B cell (primary cell): ENCODE data around the gene ZC3H7B. TPM values are rescaled to one million over a fixed set of nuclear protein-coding genes. Genes with fewer than 3 reads are reported as not detected.

ENCODE experiments used
- ATAC-seq: fragments of 200-7000 bp; cut with Tn5 transposase; one replicate; pipeline ENCODE4 v1.10.0; 2021; ENCODE audit warnings: low read depth, mild to moderate bottlenecking, moderate number of reproducible peaks, moderate library complexity
- CTCF ChIA-PET: fragments of 350-600 bp; sonication (Branson Sonifier 250); formaldehyde crosslinking; loops from one replicate; lab custom pipeline; 2021; ENCODE audit warnings: antibody characterized with exemption, inconsistent platforms; lab: Charles Lee
- POLR2A ChIA-PET: fragments of 350-600 bp; sonication (Branson Sonifier 250); formaldehyde crosslinking; loops from one replicate; lab custom pipeline; 2021; ENCODE audit warnings: antibody characterized with exemption; lab: Charles Lee
- DNase-seq: peaks from one replicate; pipeline ENCODE4 v3.0.0; 2013
- H2AFZ ChIP-seq: 2 replicates; pipeline ENCODE4 v1.6.1; 2012; ENCODE audit warnings: mild to moderate bottlenecking, low read depth, low read length; ENCODE audit not compliant: insufficient read depth, poor library complexity, severe bottlenecking
- H3K27ac ChIP-seq, 2 donors: 1 replicate in 1 of 2; 2 replicates in 1 of 2; pipeline ENCODE4 v1.5.1; 2012 to 2013; ENCODE audit warnings: low read length in 2 of 2, mild to moderate bottlenecking in 2 of 2, moderate library complexity in 1 of 2
- H3K27me3 ChIP-seq, 4 experiments: fragments of 200-600 bp in 1 of 4; sonication (generic) in 1 of 4; replicated peaks in 1 of 4; 1 replicate in 2 of 4; 2 replicates in 2 of 4; pipeline versions ENCODE4 v1.6.1 to v1.7.0; 2013 to 2016; ENCODE audit warnings: low read length in 3 of 4, mild to moderate bottlenecking in 2 of 4, mixed read lengths in 1 of 4, moderate library complexity in 1 of 4; ENCODE audit not compliant: insufficient read depth in 4 of 4, control insufficient read depth in 3 of 4; ENCODE audit errors: control extremely low read depth in 1 of 4
- H3K36me3 ChIP-seq, 2 experiments: replicated peaks in 1 of 2; 1 replicate in 1 of 2; 2 replicates in 1 of 2; pipeline versions ENCODE4 v1.6.1 to v1.7.1; 2013; ENCODE audit warnings: low read length in 1 of 2; ENCODE audit not compliant: insufficient read depth in 2 of 2, control insufficient read depth in 1 of 2; ENCODE audit errors: control extremely low read depth in 1 of 2, extremely low read depth in 1 of 2
- H3K4me1 ChIP-seq, 2 donors: fragments of 200-600 bp in 1 of 2; sonication (generic) in 1 of 2; 1 replicate in 1 of 2; 2 replicates in 1 of 2; pipeline versions ENCODE4 v1.5.1 to v1.6.1; 2013 to 2017; ENCODE audit warnings: low read length in 2 of 2; ENCODE audit not compliant: control insufficient read depth in 2 of 2, insufficient read depth in 2 of 2
- H3K4me2 ChIP-seq: replicated peaks from 2 replicates; pipeline ENCODE3; 2012; ENCODE audit warnings: mild to moderate bottlenecking, low read depth, low read length; ENCODE audit not compliant: poor library complexity, severe bottlenecking
- H3K4me3 ChIP-seq, 5 experiments: fragments of 200-600 bp in 1 of 5; sonication (generic) in 1 of 5; 1 replicate in 3 of 5; 2 replicates in 2 of 5; pipeline versions ENCODE4 v1.5.1 to v1.7.0; 2011 to 2016; ENCODE audit warnings: low read length in 4 of 5, mild to moderate bottlenecking in 4 of 5, low read depth in 2 of 5, control low read depth in 1 of 5, moderate library complexity in 1 of 5; ENCODE audit not compliant: insufficient read depth in 1 of 5; ENCODE audit errors: control extremely low read depth in 1 of 5, extremely low read depth in 1 of 5
- H3K79me2 ChIP-seq: fragments of 200-600 bp; sonication (generic); one replicate; pipeline ENCODE4 v1.6.0; 2016; ENCODE audit warnings: low read length; ENCODE audit not compliant: control insufficient read depth, insufficient read depth
- H3K9ac ChIP-seq: fragments of 200-600 bp; sonication (generic); 2 replicates; pipeline ENCODE4 v1.6.1; 2017; ENCODE audit warnings: mild to moderate bottlenecking, low read length, moderate library complexity
- H3K9me3 ChIP-seq, 3 donors: one replicate each; pipeline versions ENCODE4 v1.6.1 to v1.7.1; 2013; ENCODE audit warnings: low read length in 2 of 3; ENCODE audit not compliant: control insufficient read depth in 2 of 3, insufficient read depth in 1 of 3; ENCODE audit errors: control extremely low read depth in 1 of 3
- H4K20me1 ChIP-seq: 2 replicates; pipeline ENCODE4 v1.6.0; 2012; ENCODE audit warnings: mild to moderate bottlenecking, low read length; ENCODE audit not compliant: insufficient read depth, control insufficient read depth, poor library complexity, severe bottlenecking
- H3K27ac Mint-ChIP-seq: one replicate; pipeline ENCODE4 v1.8.0; 2021; ENCODE audit warnings: mixed read lengths
- H3K27me3 Mint-ChIP-seq: one replicate; pipeline ENCODE4 v1.8.0; 2021; ENCODE audit warnings: mixed read lengths
- H3K4me1 Mint-ChIP-seq: one replicate; pipeline ENCODE4 v1.8.0; 2021; ENCODE audit warnings: mixed read lengths
- H3K4me3 Mint-ChIP-seq: one replicate; pipeline ENCODE4 v1.8.0; 2021; ENCODE audit warnings: mixed read lengths
- H3K9me3 Mint-ChIP-seq: one replicate; pipeline ENCODE4 v1.8.0; 2022; ENCODE audit warnings: mixed read lengths; ENCODE audit not compliant: insufficient read depth
- CTCF ChIP-seq: fragments of 200-600 bp; IDR thresholded peaks from one replicate; pipeline ENCODE4 v1.8.0; 2022; ENCODE audit warnings: antibody characterized with exemption, mild to moderate bottlenecking
- EZH2 ChIP-seq: IDR thresholded peaks from 2 replicates; pipeline ENCODE4 v1.6.1; 2012; ENCODE audit warnings: borderline replicate concordance, low read depth, mild to moderate bottlenecking, moderate library complexity, low read length; ENCODE audit not compliant: insufficient read depth, poor library complexity, severe bottlenecking
- WGBS: methylation state at CpG from one replicate; pipeline ENCODE4 v1.1.5; 2013; ENCODE audit warnings: missing lambda C conversion rate; ENCODE audit not compliant: insufficient coverage; 5-methylcytosine and 5-hydroxymethylcytosine counted together
- intact Hi-C: fragments of 100-400 bp; cut with micrococcal nuclease; formaldehyde crosslinking; loops from one replicate; pipeline ENCODE4 v1.10.0; 2022
- polyA plus RNA-seq: library from polyadenylated mRNA; depleted of rRNA; stranded (reverse); fragments of >200 nt; gene quantifications from 2 replicates; pipeline ENCODE4 v1.2.3, GENCODE V29; 2012
- total RNA-seq, 2 donors: library from RNA; stranded (reverse); fragments of 120-200 nt in 1 of 2; gene quantifications; 1 replicate in 1 of 2; 2 replicates in 1 of 2; pipeline versions ENCODE4 v1.2.3 to v1.2.4, GENCODE V29; 2013 to 2022

The ZC3H7B gene
- total and polyA plus RNA-seq, 2 donors (not counting 1 experiment from before 2014, with no cell fraction given) = 29.8 to 41.9 TPM

DNA sequence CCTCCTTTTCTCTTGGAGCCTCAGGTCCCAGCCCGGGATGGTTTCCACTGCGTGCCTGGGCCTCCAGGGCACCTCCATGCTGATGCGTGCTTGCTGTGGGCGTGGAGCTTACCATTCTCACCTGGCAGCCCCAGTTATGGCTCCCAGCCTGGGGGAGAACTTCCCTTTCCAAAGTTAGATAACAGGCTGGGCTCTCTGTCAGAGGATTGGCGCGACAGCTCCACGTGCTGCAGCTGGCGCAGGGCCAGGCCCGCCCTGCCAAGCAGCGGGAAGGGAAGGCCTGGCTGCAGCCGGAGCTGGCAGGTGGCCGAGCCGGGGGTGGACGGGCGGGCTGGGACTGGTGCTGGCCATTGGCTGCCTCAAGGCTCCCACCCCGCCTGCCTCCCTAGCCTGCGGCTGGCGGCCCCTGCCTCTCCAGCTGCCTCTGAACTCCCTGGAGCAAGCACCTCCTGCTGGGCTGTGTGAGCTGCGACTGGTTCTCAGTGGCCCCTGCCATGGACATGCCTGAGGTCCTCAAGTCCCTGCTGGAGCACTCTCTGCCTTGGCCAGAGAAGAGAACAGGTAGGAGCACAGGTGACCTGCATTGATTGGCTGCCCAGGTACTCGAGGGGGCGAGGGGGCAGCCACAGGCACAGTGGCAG lies 65.8 kb downstream of the ZC3H7B start:
- peak overlapping the region; percentile 5 for H3K4me2 ChIP-seq

More for the DNA sequence above, 65.8 kb downstream of the ZC3H7B start:
- 10% methylated on average over 20 of the region's 21 CpGs for WGBS
- Mint-ChIP-seq H3K9me3 (no peaks in the 10 kb centered on the region), H3K27me3 (peaks cover 4% of the 10 kb centered on the region), H3K4me1 (no peaks in the 10 kb centered on the region), H3K27ac (no peak overlapping the region), H3K4me3 (no peak overlapping the region)
- ChIA-PET CTCF (interaction anchor here (2.2 kb wide), 1 partner anchor 151 kb away, joined by 6 read pairs; no protein-coding TSS in a partner anchor), POLR2A (no interaction called here)
- Histone ChIP-seq H3K79me2 (no peaks in the 10 kb centered on the region), H3K36me3 (no peaks in the 10 kb centered on the region), H2AFZ (peak overlapping the region; percentile 12), H3K9me3 (no peaks in the 10 kb centered on the region), H3K4me3 (no peak overlapping the region), H3K4me1 (no peaks in the 10 kb centered on the region), H3K27me3 (peaks cover 0 to 11% (median 0%) of the 10 kb centered on the region in 4 experiments), H4K20me1 (no peaks in the 10 kb centered on the region), H3K27ac (no peak overlapping the region), H3K9ac (no peak overlapping the region)
- intact Hi-C loops = no loop called here
- ATAC-seq = no peak
- TF ChIP-seq CTCF = no peak
- no peak for TF ChIP-seq EZH2
- DNase-seq = no peak
